GM19099 (cell line): ENCODE data around the gene PGM2L1.

ENCODE experiments used
- POLR2A ChIP-seq: IDR thresholded peaks from 3 replicates; pipeline ENCODE4 v1.6.1; 2011; ENCODE audit warnings: low read depth; ENCODE audit not compliant: insufficient read length; ENCODE audit errors: extremely low read depth

PGM2L1 gene

GRCh38 chr11:74417379-74417804 is 19.2 kb upstream of the PGM2L1 start:
- no peak for TF ChIP-seq POLR2A

- TF ChIP-seq POLR2A: no peak
Observed at GRCh38 chr11:74412733-74413359, 14.6 kb upstream of the PGM2L1 start.

DNA sequence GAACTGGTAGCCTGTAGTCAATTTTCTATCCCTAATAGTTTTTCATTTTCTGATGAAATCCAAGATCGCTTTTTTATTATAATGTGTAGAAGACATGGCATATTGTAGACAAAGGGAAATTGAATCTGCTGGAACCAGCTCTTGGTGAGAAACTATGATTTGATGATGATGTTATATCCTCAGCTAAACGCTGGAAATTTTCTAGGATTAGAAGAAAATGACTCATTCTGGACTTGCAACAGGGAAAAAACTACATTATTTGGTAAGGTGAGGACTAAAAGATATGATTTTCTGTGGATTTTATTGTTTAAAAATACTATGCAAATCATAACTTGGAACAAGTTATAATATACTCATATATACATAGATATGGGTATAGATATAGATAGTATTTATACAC is 14.1 kb upstream of the PGM2L1 start:
- TF ChIP-seq POLR2A: no peak

GRCh38 chr11:74409633-74410032 is 11.4 kb upstream of the PGM2L1 start:
- no peak for TF ChIP-seq POLR2A

DNA sequence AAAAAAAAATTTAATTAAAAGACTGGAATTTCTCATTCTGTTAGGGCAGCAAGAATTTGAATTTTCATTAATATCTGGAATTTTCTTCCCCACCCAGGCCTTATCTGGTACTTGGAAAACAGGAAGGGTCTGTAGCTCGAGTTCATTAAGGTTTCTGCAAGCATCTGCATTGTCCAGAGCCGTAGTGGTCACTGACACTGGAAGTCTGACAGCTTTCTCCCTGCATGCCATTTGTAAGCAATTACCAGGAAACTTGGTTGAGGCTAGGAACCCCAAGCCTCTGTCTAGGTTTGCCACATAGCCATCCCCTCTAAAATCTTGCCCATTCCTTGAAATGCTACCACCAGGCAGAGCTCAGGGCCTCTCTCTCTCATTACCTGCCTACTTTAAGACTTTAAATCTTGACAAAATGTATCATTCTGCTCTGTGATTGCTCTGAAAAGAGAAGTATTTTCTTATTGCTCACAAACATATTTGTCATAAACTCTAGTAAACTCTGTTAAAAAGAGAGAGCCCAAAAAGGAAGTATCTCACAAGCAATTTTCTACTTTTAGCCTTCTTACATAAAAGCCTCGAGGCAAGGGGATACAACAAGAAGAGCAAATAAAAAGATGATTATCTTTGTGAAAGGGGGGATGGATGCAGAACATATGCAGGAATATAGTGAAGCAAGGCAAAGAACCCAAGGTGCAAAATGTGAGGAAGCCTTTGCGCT is 5.5 kb upstream of the PGM2L1 start:
- no peak for TF ChIP-seq POLR2A

GRCh38 chr11:74400606-74401005 is 2.4 kb upstream of the PGM2L1 start:
- TF ChIP-seq POLR2A: no peak

- TF ChIP-seq POLR2A: no peak
Observed at GRCh38 chr11:74397501-74398243, 561 bp downstream of the PGM2L1 start.

DNA sequence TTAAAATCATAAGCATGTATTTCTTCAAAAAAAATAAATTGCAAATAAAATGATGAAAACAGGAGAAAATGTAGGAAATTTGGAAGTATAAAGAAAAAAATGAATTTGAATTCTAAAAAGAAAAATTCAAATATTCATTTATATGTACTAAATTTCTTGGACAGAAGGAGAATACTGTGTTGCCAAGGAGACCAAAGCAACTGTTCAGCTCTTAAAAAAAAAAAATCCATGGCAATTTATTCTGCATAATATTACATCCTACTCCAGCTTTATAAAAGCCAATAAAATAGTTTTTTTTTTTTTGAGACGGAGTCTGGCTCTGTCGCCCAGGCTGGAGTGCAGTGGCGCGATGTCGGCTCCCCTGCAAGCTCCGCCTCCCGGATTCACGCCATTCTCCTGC is 6.0 kb downstream of the PGM2L1 start:
- TF ChIP-seq POLR2A: no peak

- TF ChIP-seq POLR2A: no peak
Observed at GRCh38 chr11:74391193-74391592, 7.0 kb downstream of the PGM2L1 start.

GRCh38 chr11:74390697-74391096 is 7.5 kb downstream of the PGM2L1 start:
- TF ChIP-seq POLR2A: no peak

GRCh38 chr11:74388678-74389327 is 9.4 kb downstream of the PGM2L1 start:
- TF ChIP-seq POLR2A: no peak

DNA sequence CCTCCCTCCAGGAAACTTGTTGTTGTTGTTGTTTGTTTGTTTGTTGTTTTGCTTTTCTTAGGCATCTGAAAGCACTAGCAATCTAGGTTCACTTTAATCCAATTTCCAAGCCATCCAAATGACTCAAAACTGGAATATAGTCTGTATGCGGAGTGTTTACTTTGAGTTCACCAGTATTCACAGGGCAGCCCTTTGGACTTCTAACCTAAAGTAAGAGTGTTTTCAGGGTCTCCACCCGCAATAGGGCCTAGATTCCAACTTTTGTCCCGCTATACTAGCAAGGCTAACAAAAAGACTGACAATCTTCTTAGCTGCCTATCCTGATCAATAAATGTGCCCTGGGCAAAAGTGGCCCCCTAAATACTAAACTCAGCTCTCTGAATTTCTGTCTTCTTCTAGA is 13.6 kb downstream of the PGM2L1 start:
- no peak for TF ChIP-seq POLR2A

DNA sequence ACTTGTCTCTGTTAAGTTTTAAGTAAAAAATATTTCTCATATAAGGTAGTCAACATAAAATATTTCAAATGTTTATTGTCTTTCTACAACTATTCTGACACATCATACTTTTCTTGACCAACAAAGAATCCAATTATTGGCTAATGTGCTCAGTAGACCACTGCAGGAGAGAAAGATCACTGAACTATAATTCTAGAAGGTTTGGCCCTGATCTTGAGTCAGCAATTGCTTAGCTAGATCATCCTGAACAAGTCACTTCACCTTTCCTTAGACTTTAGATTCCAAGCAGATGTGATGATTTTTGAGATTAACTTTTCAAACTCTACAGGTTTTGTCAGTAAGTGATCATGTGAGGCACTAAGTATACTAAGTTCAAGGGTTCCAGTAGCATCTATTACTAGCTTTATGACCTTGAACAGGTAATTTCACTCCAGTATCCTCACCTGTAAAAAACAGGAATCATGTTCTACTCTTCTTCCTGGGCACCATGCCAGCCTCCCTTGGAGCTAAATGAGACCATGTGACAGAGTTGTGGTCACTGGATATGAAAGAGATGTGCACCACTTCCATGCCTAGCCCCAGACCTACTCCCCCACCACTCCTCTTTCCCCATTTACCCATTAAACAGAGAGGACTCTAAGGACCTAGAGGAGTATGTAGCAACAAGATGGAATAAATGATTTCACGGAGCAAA is 17.3 kb downstream of the PGM2L1 start:
- TF ChIP-seq POLR2A: no peak

DNA sequence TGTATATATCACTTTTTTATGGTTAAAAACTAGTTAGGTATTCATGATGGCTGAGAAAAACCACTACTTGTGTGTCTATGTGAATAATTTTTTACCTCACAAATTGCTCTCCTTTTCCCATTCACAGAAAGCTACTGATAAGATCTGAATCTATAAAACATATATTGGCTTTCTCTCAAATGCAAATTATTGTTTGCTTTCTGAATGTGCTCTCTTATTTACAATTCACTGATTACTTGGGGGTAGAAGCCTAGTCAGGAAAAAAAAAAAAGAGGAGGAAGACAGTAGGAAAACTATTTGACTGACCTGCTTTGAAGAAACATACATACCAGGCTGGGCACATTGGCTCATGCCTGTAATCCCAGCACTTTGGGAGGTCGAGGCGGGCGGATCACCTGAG is 20.5 kb downstream of the PGM2L1 start:
- TF ChIP-seq POLR2A: no peak

- no peak for TF ChIP-seq POLR2A
Observed at GRCh38 chr11:74373382-74373781, 24.9 kb downstream of the PGM2L1 start.
